Muscle layer of colon (tissue), 2 donors: ENCODE results near the gene GFAP.

Experiments used
- H3K27ac ChIP-seq: one replicate; pipeline ENCODE4 v1.7.0; 2013; ENCODE audit warnings: low read depth, mild to moderate bottlenecking, low read length, moderate library complexity
- H3K27me3 ChIP-seq, 2 donors: one replicate each; pipeline ENCODE4 v1.7.0; 2013; ENCODE audit warnings: low read length in 2 of 2, mild to moderate bottlenecking in 2 of 2; ENCODE audit not compliant: insufficient read depth in 2 of 2, control insufficient read depth in 1 of 2
- H3K36me3 ChIP-seq: one replicate; pipeline ENCODE4 v1.7.0; 2013; ENCODE audit warnings: mild to moderate bottlenecking, low read length; ENCODE audit not compliant: insufficient read depth
- H3K4me1 ChIP-seq: one replicate; pipeline ENCODE4 v1.7.0; 2013; ENCODE audit warnings: mild to moderate bottlenecking, low read length; ENCODE audit not compliant: insufficient read depth
- H3K4me3 ChIP-seq, 2 donors: one replicate each; pipeline ENCODE4 v1.7.0; 2013; ENCODE audit warnings: low read length in 2 of 2, low read depth in 1 of 2, mild to moderate bottlenecking in 1 of 2, moderate library complexity in 1 of 2
- H3K9ac ChIP-seq: one replicate; pipeline ENCODE4 v1.7.0; 2013; ENCODE audit warnings: low read length
- H3K9me3 ChIP-seq: one replicate; pipeline ENCODE4 v1.7.0; 2013; ENCODE audit warnings: mild to moderate bottlenecking, low read length
- donor health status: abdominal sarcoma.
- donor health status: Adenocarcinoma of cecum.

Gene GFAP

DNA sequence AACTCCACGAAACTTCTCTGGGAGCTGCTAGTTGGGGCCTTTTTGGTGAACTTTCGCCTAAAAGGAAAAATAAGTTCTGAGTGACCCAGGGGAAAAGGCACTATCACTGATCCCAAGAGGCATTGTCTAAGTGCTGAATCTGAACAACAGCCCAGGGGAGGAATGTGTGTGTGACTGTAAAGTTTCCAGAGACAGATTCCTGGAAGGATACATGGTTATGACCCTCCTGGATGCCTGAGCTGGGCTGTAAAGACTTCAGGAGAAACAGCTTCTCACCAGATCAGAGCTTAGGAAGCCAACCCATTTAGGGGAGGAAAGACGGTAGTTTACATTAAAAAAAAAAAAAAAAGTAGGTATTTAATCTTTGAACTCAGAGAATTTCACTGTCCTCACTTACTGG, 47.5 kb downstream of the GFAP start:
- no peaks in the 10 kb centered on the region for H3K27me3 ChIP-seq
- peaks cover 48% of the 10 kb centered on the region for H3K36me3 ChIP-seq
- H3K4me1 ChIP-seq, result peaks cover 55% of the 10 kb centered on the region
- H3K27ac ChIP-seq, result peak overlapping the region; percentile 81
- no peaks in the 10 kb centered on the region for H3K9me3 ChIP-seq
- H3K9ac ChIP-seq, result no peak overlapping the region
- no peak overlapping the region for H3K4me3 ChIP-seq

DNA sequence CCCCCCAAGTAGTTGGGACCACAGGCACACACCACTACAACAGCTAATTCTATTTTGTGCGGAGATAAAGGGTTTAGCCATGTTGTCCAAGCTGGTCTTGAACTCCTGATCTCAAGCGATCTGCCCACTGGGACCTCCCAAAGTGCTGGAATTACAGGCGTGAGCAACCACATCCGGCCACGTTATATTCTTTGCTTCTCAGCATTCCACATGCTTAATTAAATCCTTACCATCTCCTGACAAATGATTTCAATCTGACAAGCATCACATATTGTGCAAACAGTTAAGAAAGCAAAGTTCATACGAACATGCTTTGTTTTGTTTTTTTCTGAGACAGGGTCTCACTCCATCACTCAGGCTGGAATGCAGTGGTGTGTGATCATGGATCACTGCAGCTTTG, 49.4 kb downstream of the GFAP start:
- no peaks in the 10 kb centered on the region for H3K9me3 ChIP-seq
- peaks cover 52% of the 10 kb centered on the region for H3K36me3 ChIP-seq
- H3K27me3 ChIP-seq, result no peaks in the 10 kb centered on the region
- H3K4me1 ChIP-seq, result peaks cover 40% of the 10 kb centered on the region
- no peak overlapping the region for H3K9ac ChIP-seq
- peak overlapping the region; percentile 69 for H3K27ac ChIP-seq
- H3K4me3 ChIP-seq, result no peak overlapping the region

DNA sequence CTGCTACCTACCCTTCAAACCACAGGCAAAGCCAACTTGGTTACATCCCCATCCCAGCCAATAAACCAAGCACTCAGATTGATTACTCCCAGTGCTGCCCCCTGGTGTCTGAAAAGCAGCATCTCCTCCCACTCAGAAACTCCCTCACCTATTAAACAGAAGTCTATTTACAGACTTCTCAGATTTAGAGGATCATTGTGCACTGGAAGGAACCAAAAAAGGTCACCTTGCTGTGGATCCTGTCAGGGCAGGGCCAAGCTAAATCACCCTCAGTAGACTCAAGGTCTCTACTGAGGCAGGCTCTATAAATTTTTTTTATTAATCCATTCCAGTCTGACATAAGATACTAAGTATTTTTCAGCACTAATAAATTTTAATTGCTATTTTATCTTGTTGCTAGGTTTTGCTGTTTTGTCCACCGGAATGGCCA, 50.1 kb downstream of the GFAP start:
- H3K4me1 ChIP-seq, result peaks cover 40% of the 10 kb centered on the region
- H3K36me3 ChIP-seq, result peaks cover 53% of the 10 kb centered on the region
- no peak overlapping the region for H3K4me3 ChIP-seq
- no peak overlapping the region for H3K9ac ChIP-seq
- H3K9me3 ChIP-seq, result no peaks in the 10 kb centered on the region
- no peaks in the 10 kb centered on the region for H3K27me3 ChIP-seq
- H3K27ac ChIP-seq, result peak overlapping the region; percentile 78

DNA sequence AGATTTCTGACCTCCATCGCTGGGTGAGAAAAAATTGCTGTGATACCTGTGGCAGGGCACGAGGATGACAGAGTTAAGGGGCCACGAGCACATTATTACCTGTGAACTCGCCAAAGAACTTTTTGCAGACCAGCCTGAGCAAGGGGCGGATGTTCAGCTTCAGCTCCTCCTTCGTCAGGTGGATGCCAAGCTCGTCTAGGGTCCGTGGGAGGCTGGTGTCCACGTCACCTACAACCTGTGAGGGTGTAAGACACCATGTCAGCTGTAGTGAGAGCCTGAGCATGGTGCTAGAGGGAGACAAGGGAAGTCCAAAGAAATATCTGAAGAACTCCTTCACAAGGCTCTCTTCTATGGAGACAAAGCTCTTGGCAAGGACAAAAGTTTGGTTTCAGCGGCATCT, 50.5 kb downstream of the GFAP start:
- H3K27me3 ChIP-seq, result no peaks in the 10 kb centered on the region
- peak overlapping the region in 1 of 2 donors; percentile 25 for H3K4me3 ChIP-seq
- H3K36me3 ChIP-seq, result peaks cover 53% of the 10 kb centered on the region
- H3K9me3 ChIP-seq, result no peaks in the 10 kb centered on the region
- peak overlapping the region; percentile 78 for H3K27ac ChIP-seq
- H3K4me1 ChIP-seq, result peaks cover 40% of the 10 kb centered on the region
- no peak overlapping the region for H3K9ac ChIP-seq

DNA sequence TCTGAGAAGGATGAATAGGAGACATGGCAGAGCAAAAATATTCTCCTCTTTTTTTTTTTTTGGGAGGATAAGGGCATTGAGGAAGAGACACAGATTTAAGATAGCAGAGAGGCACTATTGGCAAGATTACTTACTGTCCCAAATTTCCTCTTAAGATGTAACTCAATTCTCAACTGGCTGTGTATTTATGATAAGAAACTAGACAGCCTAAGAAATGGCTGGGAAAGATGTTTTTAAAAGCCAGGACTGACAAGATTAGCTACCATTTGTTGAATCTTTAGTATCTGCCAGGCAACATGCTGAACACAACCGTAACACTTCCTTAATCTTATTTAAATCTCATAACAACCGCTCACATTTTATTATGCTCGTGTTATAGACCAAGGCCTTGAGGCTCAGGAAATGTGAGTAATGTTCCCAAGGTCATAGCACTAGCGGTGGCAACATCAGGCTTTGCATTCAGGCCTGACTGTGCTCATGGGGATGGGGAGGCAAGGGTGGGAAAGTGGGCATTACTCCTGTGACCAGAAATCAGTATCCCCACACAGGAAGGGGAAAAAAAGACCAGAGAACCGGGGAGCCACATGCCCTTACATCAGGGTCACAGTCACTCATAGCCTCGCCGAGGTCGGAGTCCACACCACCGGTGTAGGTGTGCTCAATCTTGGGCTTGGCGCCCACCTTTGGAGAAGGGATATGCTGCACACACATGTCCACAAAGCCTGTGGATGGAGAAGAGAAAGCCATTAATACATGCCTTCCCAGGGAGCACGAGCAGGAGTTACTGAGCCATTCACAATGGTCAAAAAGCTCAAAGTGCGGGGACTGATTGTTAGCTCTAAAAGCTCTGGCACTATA, 52.0 kb downstream of the GFAP start:
- H3K4me3 ChIP-seq, result no peak overlapping the region
- H3K4me1 ChIP-seq, result peaks cover 34% of the 10 kb centered on the region
- peaks cover 59% of the 10 kb centered on the region for H3K36me3 ChIP-seq
- H3K27me3 ChIP-seq, result no peaks in the 10 kb centered on the region
- no peaks in the 10 kb centered on the region for H3K9me3 ChIP-seq
- H3K27ac ChIP-seq, result peak overlapping the region; percentile 78
- H3K9ac ChIP-seq, result no peak overlapping the region

DNA sequence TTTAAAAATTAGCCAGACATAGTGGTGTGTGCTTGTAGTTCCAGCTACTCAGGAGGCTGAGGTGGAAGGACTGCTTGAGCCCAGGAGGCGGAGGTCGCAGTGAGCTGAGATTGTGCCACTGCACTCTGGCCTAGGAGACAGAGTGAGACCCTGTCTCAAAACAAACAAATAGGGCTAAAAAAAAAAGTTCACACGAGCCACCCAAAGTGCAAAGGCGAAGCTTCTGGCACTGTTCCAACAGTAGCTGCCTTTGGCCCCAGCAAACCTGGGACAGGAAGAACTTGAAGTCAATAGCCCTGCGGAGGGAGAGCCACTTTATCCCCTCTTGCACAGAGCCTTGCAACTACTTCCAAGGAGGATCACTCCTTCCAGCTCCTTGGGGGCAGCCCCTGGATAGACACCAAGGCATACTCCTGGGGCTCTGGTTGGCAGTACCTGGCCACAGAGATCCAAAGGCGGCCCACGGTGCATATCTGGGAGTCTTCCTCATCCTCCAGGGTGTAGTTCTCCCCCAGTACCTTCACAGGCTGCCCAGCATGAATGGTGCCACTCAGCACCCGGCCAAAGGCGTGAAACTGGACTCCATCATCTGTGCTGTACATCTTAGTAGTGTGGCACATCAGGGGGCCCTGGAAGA, 52.9 kb downstream of the GFAP start:
- Histone ChIP-seq H3K27ac (no peak overlapping the region), H3K4me3 (no peak overlapping the region), H3K9ac (no peak overlapping the region), H3K4me1 (peaks cover 26% of the 10 kb centered on the region), H3K9me3 (no peaks in the 10 kb centered on the region), H3K36me3 (peaks cover 67% of the 10 kb centered on the region), H3K27me3 (no peaks in the 10 kb centered on the region)

DNA sequence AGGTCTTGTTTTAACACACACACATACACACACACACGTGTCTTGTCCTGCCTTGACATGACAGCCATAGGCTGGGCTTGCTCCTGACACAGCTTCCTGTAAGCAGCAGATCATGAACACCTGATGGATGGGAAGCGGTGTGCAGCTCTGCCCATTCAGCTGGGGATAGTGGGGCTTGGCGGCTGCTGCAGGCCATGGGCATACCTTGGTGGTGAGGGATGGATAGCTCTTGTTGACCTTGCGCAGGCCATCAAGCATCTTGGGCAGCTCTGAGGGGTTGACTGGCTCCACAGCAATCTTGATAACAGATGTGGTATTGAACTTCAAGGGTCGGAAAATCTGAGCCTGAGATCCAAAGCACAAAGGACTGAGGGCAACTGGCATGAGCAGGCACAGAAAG, 55.6 kb downstream of the GFAP start:
- no peaks in the 10 kb centered on the region for H3K9me3 ChIP-seq
- H3K9ac ChIP-seq, result no peak overlapping the region
- no peaks in the 10 kb centered on the region for H3K27me3 ChIP-seq
- H3K27ac ChIP-seq, result no peak overlapping the region
- H3K4me1 ChIP-seq, result peaks cover 8% of the 10 kb centered on the region
- H3K36me3 ChIP-seq, result peaks cover 85% of the 10 kb centered on the region
- no peak overlapping the region for H3K4me3 ChIP-seq

DNA sequence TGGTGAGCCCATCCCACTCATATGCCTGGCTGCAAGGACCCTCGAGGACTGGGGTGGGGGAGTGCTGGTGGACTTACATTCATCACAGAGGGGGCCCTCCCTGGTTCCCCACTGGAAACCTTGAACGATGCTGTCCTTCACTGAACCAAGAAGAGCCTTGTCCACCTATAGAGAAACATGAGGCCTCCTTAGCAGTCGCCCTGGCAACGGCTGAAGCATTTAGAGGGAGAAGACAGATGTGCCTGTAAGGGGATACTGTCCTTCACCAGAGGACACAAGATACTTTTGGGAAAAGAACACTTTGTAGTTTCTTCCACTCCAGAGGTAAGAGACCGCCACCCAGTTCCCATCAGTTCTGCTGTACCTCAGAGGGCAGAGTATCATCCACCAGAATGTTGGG, 61.1 kb downstream of the GFAP start:
- Histone ChIP-seq H3K27ac (no peak overlapping the region), H3K9ac (no peak overlapping the region), H3K36me3 (peaks cover 84% of the 10 kb centered on the region), H3K4me1 (no peaks in the 10 kb centered on the region), H3K27me3 (no peaks in the 10 kb centered on the region), H3K9me3 (no peaks in the 10 kb centered on the region), H3K4me3 (no peak overlapping the region)
